NCI-H82 (cell line): ENCODE measurements around the gene MRC2.

Experiments used
- DNase-seq: peaks from one replicate; lab custom pipeline; 2025; lab: John Stamatoyannopoulos, UW

MRC2 gene

DNA sequence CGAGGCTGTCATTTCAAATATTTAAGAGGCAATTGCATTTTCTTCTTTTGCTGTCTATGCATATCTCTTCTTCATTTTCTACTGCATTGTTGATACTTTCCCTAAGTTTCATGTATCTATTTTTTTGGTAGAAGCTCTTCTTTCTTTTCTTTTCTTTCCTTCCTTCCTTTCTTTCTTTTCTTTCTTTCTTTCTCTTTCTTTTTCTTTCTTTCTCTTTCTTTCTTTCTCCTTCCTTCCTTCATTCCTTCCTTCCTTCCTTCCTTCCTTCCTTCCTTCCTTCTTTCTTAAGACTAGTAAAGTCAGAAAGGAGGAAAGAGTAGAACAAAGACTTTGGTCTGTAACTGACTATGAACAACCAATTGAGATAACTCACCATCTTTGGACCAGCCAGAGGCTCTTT is 33.9 kb downstream of the MRC2 start:
- no peak for DNase-seq

DNA sequence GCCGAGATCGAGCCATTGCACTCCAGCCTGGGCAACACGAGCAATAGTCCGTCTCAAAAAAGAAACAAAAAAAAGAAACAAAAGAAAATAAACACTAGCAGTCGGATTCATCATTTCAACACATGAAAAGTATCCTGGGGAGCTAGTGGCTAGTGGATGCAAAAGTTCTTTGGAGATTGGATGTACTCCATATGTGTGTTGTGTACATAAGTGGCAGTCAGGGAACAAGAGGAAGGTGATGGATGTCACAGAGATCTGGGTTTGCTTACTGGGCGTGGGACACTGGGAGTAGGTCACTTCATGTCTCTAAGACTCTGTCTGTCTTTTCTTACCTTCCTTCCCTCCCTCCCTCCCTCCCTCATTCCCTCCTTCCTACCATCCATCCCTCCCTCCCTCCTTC is 35.4 kb downstream of the MRC2 start:
- no peak for DNase-seq

GRCh38 chr17:62663304-62663703 is 35.8 kb downstream of the MRC2 start:
- no peak for DNase-seq

DNA sequence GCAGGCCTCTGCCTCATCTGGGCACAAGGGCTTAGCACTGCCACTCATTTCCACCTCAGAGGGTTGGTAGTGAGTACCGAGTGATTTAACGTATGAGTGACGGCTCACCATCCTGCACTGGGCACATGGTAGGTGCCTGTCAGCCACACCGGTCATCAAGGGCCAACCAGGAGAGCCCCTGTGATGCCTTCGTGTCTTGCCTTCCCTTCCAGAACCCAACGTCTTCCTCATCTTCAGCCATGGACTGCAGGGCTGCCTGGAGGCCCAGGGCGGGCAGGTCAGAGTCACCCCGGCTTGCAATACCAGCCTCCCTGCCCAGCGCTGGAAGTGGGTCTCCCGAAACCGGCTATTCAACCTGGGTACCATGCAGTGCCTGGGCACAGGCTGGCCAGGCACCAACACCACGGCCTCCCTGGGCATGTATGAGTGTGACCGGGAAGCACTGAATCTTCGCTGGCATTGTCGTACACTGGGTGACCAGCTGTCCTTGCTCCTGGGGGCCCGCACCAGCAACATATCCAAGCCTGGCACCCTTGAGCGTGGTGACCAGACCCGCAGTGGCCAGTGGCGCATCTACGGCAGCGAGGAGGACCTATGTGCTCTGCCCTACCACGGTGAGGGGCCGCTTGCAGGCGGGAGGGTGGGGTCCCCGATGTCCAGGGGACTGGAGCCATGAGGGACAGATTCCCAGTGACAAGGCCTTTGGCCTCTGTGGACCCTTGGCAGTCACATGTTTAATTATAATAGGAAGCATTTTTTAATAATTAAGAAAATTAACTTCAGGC is 37.1 kb downstream of the MRC2 start:
- no peak for DNase-seq

DNA sequence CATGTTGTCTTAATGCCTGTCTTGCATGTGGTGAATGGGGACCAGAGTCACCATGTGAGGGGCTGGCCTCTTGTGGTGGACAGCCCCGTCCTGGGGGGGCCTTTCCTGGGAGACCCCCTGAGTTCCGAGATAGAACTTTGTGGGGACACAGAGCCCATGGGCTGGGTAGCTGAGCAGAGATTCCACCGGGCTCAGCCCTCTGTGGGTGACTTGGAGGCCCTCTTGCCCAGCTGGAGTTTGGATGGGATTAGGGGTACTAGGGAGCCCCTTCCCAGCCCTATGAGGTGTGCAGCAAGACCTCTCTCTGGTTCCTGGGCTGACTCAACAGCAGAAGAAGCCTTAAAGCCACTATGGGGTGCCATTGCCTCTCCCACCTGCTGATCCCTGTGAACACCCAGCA is 38.1 kb downstream of the MRC2 start:
- DNase-seq = no peak

- DNase-seq = no peak
Measured at GRCh38 chr17:62666061-62666800, 38.8 kb downstream of the MRC2 start.

GRCh38 chr17:62666801-62667591 is 39.5 kb downstream of the MRC2 start:
- no peak for DNase-seq

DNA sequence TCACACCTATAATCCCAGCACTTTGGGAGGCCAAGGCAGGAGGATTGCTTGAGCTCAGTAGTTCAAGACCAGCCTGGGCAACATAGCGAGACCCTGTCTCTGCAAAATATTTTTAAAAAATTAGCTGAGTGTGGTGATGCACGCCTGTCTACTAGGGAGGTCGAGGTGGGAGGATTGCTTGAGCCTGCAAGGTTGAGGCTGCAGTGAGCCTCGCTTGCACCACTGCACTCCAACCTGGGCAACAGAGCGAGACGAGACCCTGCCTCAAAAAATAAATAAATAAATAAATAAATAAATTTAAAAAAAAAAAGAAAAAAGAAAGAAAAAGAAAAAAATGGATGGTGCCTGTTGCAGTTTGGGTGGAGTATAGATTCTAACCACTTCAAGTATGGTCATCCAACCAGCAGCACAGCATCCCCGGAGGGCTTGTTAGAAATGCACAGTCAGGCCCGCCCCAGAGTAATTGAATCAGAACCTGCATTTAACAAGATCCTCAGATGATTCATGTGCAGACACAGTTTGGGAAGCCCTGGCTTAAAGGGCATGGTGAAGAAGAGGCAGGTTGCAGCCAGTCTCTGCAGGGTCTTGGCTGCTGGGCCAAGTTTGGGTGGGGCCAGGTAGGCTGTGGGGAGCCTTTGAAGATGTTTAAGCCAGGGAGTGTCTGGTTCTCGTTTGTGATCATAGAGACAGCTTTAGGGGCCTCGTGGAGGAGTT is 40.8 kb downstream of the MRC2 start:
- peak; percentile 29 for DNase-seq

- DNase-seq = peak; percentile 85
Measured at GRCh38 chr17:62670202-62670821, 42.8 kb downstream of the MRC2 start.

- DNase-seq = no peak
Measured at GRCh38 chr17:62671553-62671952, 44.1 kb downstream of the MRC2 start.

- no peak for DNase-seq
Measured at GRCh38 chr17:62672957-62673356, 45.5 kb downstream of the MRC2 start.

DNA sequence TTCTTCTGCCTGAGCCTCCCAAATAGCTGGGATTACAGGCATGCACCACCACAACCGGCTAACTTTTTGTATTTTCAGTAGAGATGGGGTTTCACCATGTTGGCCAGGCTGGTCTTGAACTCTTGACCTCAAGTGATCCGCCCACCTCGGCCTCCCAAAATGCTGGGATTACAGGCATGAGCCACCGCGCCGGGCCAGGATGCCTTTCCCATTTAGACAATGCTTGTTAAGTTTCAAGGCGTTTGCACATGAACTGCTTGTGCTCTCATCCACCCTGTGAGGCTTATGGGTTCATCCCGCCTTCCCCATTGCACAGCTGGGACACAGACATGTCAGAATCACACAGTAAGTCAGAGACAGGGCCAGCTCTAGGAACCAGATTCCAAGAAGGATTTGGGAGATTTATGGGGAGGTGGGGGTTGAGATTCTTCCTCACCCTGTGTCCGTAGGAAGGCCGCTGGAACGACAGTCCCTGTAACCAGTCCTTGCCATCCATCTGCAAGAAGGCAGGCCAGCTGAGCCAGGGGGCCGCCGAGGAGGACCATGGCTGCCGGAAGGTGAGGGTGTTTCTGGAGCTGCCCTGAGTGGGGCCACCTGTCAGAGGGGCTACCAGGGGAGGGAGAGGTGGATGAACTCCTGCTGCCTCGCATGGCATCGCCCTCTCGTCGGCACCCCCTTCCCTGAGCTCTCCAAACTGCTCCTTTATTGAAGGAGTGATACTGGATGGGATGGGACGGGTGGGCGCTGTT is 46.3 kb downstream of the MRC2 start:
- DNase-seq = peak; percentile 43

DNA sequence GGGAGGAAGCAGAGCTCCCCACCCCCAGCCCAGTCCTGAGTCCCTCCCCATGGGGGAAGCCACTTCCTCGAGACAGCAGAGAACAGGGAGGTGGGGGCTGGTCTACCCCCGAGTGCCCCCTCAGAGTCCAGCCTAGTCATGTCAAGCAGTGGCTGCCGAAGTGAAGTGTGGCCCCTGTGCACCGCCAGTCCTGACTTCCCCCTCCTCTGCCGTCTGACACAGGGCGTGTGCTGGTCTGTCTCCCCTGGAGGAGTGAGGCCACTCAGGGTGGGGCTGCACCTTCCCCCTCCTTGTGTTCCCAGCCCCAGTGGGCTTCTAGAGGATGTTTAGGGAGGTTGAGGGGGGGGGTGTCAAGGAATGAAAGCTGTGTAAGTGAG is 46.9 kb downstream of the MRC2 start:
- no peak for DNase-seq

DNA sequence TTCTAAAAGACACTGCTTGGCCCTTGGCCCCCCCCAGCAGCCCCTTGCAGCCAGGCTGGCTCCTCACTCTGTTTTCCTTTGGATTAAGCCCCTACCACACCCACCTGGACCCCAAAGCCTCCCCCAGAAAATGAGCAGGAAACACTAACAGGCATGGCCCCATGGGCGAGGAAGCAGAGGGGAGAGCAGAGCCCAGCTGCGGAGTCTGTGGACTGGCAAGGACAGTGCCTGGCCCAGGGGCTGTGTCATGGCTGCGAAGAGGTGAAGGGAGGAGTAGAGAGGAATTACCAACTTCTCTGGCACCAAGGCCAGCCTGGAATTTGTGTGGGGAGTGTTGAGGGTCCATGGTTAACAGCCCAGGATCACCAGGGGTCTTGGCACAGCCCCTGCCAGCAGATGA is 47.4 kb downstream of the MRC2 start:
- DNase-seq = no peak

DNA sequence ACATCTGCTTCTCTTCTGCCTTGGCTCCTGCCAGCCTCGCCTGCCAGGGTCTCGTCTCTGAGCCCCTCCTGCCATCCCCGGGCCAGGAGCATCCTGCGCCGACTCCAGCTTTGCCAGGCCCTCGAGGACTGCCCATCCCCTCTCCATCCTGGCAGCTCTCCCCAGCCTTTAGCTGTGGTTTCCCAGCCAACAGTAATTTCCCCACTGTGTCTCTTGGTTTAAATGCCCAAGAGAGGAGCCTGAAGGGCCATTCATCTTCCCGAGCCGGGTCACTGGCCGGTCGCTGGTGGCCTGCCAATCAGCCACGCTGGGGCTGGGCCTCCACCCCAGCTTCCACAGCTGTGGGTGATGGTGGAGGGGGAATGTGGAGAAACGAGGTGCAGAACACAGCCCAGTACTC is 47.8 kb downstream of the MRC2 start:
- DNase-seq = no peak

DNA sequence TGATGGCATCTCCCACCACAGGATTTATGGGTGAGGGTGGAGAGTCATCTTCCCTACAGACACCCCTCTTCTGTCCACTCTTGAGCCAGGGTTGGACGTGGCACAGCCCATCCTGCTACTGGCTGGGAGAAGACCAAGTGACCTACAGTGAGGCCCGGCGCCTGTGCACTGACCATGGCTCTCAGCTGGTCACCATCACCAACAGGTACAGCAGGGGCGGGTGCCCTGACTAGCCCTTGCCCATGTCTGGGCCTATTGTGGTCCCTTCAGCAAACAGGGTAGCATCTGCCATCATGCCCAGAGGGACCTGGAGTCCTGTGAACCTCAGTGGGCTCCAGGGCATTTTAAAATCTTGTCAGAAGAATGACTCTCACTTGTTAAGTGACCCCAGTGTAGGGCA is 48.2 kb downstream of the MRC2 start:
- no peak for DNase-seq

- no peak for DNase-seq
Measured at GRCh38 chr17:62676231-62676943, 48.9 kb downstream of the MRC2 start.

- no peak for DNase-seq
Measured at GRCh38 chr17:62676952-62677596, 49.6 kb downstream of the MRC2 start.

GRCh38 chr17:62678214-62678919 is 50.9 kb downstream of the MRC2 start:
- peak; percentile 49 for DNase-seq
